Measurements from ENCODE around the gene PFKL. TPM values are rescaled to one million over a fixed set of nuclear protein-coding genes. Genes with fewer than 3 reads are reported as not detected.

Gene PFKL
- total and polyA plus RNA-seq, 8 donors: 80.3 to 116 (median 93.5) TPM

- DNase-seq (peak in 1 of 4 donors; percentile 67), ATAC-seq (no peak)
- H3K4me3 ChIP-seq: no peak overlapping the region
- H3K27ac ChIP-seq: no peak overlapping the region
- peaks cover 0 to 55% of the 10 kb centered on the region in 2 donors for H3K36me3 ChIP-seq
- no peaks in the 10 kb centered on the region for H3K9me3 ChIP-seq
- intact Hi-C loops (cut with DNase I): no loop called here
- H3K27me3 ChIP-seq: no peaks in the 10 kb centered on the region
- TF ChIP-seq CTCF (IDR thresholded peaks at IDR 0.05): no peak
- peaks cover 0 to 4% of the 10 kb centered on the region in 2 donors for H3K4me1 ChIP-seq
These were observed 31.4 kb downstream of the PFKL start for GRCh38 chr21:44331209-44331608.

- no peak overlapping the region for H3K27ac ChIP-seq
- peaks cover 0 to 4% of the 10 kb centered on the region in 2 donors for H3K4me1 ChIP-seq
- intact Hi-C loops (cut with DNase I): no loop called here
- ATAC-seq (no peak), DNase-seq (peak in 1 of 4 donors; percentile 64)
- no peaks in the 10 kb centered on the region for H3K27me3 ChIP-seq
- peaks cover 0 to 50% of the 10 kb centered on the region in 2 donors for H3K36me3 ChIP-seq
- H3K9me3 ChIP-seq: no peaks in the 10 kb centered on the region
- no peak for TF ChIP-seq CTCF (IDR thresholded peaks at IDR 0.05)
- no peak overlapping the region for H3K4me3 ChIP-seq
These were observed 31.9 kb downstream of the PFKL start for GRCh38 chr21:44331650-44332307.

- DNase-seq: peak in 1 of 4 donors; percentile 75
- no peak overlapping the region for H3K27ac ChIP-seq
- no peak for ATAC-seq
- H3K4me3 ChIP-seq: no peak overlapping the region
- H3K27me3 ChIP-seq: no peaks in the 10 kb centered on the region
- peaks cover 0 to 49% of the 10 kb centered on the region in 2 donors for H3K36me3 ChIP-seq
- H3K4me1 ChIP-seq: no peaks in the 10 kb centered on the region
- TF ChIP-seq CTCF (IDR thresholded peaks at IDR 0.05): no peak
- intact Hi-C loops (cut with DNase I): no loop called here
- no peaks in the 10 kb centered on the region for H3K9me3 ChIP-seq
These were observed 32.5 kb downstream of the PFKL start for GRCh38 chr21:44332383-44332782.

- peak in 1 of 4 donors; percentile 73 for DNase-seq
These were observed 33.1 kb downstream of the PFKL start for GRCh38 chr21:44332965-44333364.

More at GRCh38 chr21:44332965-44333364, 33.1 kb downstream of the PFKL start:
- no peak for ATAC-seq
- Histone ChIP-seq H3K9me3 (no peaks in the 10 kb centered on the region), H3K27ac (no peak overlapping the region), H3K4me3 (no peak overlapping the region), H3K36me3 (peaks cover 0 to 44% of the 10 kb centered on the region in 2 donors), H3K27me3 (no peaks in the 10 kb centered on the region), H3K4me1 (peaks cover 0 to 3% of the 10 kb centered on the region in 2 donors)
- no peak for TF ChIP-seq CTCF (IDR thresholded peaks at IDR 0.05)
- intact Hi-C loops (cut with DNase I): no loop called here

All from left lung (tissue), 10 donors.